Thymus (tissue), 11 donors: ENCODE measurements around the gene CBFA2T2. TPM values are rescaled to one million over a fixed set of nuclear protein-coding genes. Genes with fewer than 3 reads are reported as not detected.

Source experiments
- DNase-seq, 9 donors: peaks; one replicate each; pipeline ENCODE4 v3.0.0-alpha.2; 2013; ENCODE audit warnings: low spot score in 9 of 9, low read depth in 6 of 9, missing footprints in 1 of 9
- H3K27ac ChIP-seq, 2 donors: one replicate each; pipeline ENCODE4 v1.5.1; 2013; ENCODE audit warnings: control low read depth in 1 of 2, low read depth in 1 of 2, low read length in 1 of 2, mild to moderate bottlenecking in 1 of 2, moderate library complexity in 1 of 2
- H3K27me3 ChIP-seq, 2 donors: one replicate each; pipeline ENCODE4 v1.5.1; 2013; ENCODE audit warnings: low read length in 1 of 2; ENCODE audit not compliant: control insufficient read depth in 2 of 2, insufficient read depth in 1 of 2
- H3K36me3 ChIP-seq, 2 donors: one replicate each; pipeline ENCODE4 v1.5.1; 2013; ENCODE audit warnings: low read length in 1 of 2, mild to moderate bottlenecking in 1 of 2, moderate library complexity in 1 of 2; ENCODE audit not compliant: control insufficient read depth in 2 of 2, insufficient read depth in 2 of 2
- H3K4me1 ChIP-seq, 2 donors: one replicate each; pipeline ENCODE4 v1.5.1; 2013; ENCODE audit warnings: low read length in 2 of 2; ENCODE audit not compliant: control insufficient read depth in 2 of 2, insufficient read depth in 2 of 2
- H3K4me3 ChIP-seq, 2 donors: one replicate each; pipeline ENCODE4 v1.5.1; 2013; ENCODE audit warnings: low read length in 2 of 2, control low read depth in 1 of 2, mild to moderate bottlenecking in 1 of 2
- H3K9me3 ChIP-seq, 2 donors: one replicate each; pipeline ENCODE4 v1.5.1; 2013; ENCODE audit warnings: low read length in 1 of 2, mild to moderate bottlenecking in 1 of 2; ENCODE audit not compliant: control insufficient read depth in 2 of 2, insufficient read depth in 1 of 2
- WGBS: extraction: QIAGEN DNeasy Blood & Tissue Kit; methylation state at CpG from one replicate; pipeline ENCODE4 v1.1.7; 2013; 5-methylcytosine and 5-hydroxymethylcytosine counted together
- polyA plus RNA-seq: library from polyadenylated mRNA; stranded (reverse); fragments of 200-250 nt; gene quantifications from one replicate; pipeline ENCODE4 v1.2.3, GENCODE V29; 2013
- total RNA-seq: library from RNA; stranded (reverse); fragments of 120-200 nt; gene quantifications from one replicate; pipeline ENCODE4 v1.2.4, GENCODE V29; 2013
- donor health status: healthy.

Gene CBFA2T2
- total and polyA plus RNA-seq, 2 donors, result 6.4 to 9.1 TPM

GRCh38 chr20:33465481-33466302 is 24.2 kb upstream of the CBFA2T2 start:
- DNase-seq, result no peak
- no peaks in the 10 kb centered on the region for H3K27me3 ChIP-seq
- WGBS, result 82% methylated on average over 9 of the region's 9 CpGs

GRCh38 chr20:33466303-33466646 is 23.6 kb upstream of the CBFA2T2 start:
- H3K4me3 ChIP-seq, result no peak overlapping the region
- DNase-seq, result no peak
- H3K4me1 ChIP-seq, result no peaks in the 10 kb centered on the region
- no peaks in the 10 kb centered on the region for H3K9me3 ChIP-seq
- no peaks in the 10 kb centered on the region for H3K27me3 ChIP-seq
- WGBS, result 73% methylated on average over 3 of the region's 3 CpGs
- H3K36me3 ChIP-seq, result no peaks in the 10 kb centered on the region
- no peak overlapping the region for H3K27ac ChIP-seq

More at GRCh38 chr20:33465481-33466302, 24.2 kb upstream of the CBFA2T2 start:
- Histone ChIP-seq H3K27ac (no peak overlapping the region), H3K36me3 (no peaks in the 10 kb centered on the region), H3K9me3 (no peaks in the 10 kb centered on the region), H3K4me3 (no peak overlapping the region), H3K4me1 (no peaks in the 10 kb centered on the region)

GRCh38 chr20:33470457-33470856 is 19.4 kb upstream of the CBFA2T2 start:
- Histone ChIP-seq H3K27ac (no peak overlapping the region), H3K36me3 (no peaks in the 10 kb centered on the region), H3K27me3 (peaks cover 0 to 6% of the 10 kb centered on the region in 2 donors), H3K9me3 (no peaks in the 10 kb centered on the region), H3K4me1 (no peaks in the 10 kb centered on the region), H3K4me3 (no peak overlapping the region)
- 95% methylated on average over 4 of the region's 4 CpGs for WGBS
- no peak for DNase-seq

GRCh38 chr20:33470866-33471265 is 19.0 kb upstream of the CBFA2T2 start:
- Histone ChIP-seq H3K4me1 (no peaks in the 10 kb centered on the region), H3K9me3 (no peaks in the 10 kb centered on the region), H3K27ac (no peak overlapping the region), H3K4me3 (no peak overlapping the region), H3K27me3 (peaks cover 0 to 7% of the 10 kb centered on the region in 2 donors), H3K36me3 (no peaks in the 10 kb centered on the region)
- 98% methylated on average over 3 of the region's 3 CpGs for WGBS
- no peak for DNase-seq

- H3K36me3 ChIP-seq, result no peaks in the 10 kb centered on the region
- WGBS, result 97% methylated on average over 7 of the region's 7 CpGs
- H3K27ac ChIP-seq, result no peak overlapping the region
- peaks cover 0 to 7% of the 10 kb centered on the region in 2 donors for H3K27me3 ChIP-seq
- no peaks in the 10 kb centered on the region for H3K9me3 ChIP-seq
- DNase-seq, result no peak
- H3K4me1 ChIP-seq, result peaks cover 0 to 3% of the 10 kb centered on the region in 2 donors
- no peak overlapping the region for H3K4me3 ChIP-seq
Measured at GRCh38 chr20:33472868-33473435, 16.9 kb upstream of the CBFA2T2 start.

- no peak overlapping the region for H3K27ac ChIP-seq
- H3K36me3 ChIP-seq, result no peaks in the 10 kb centered on the region
- no peak overlapping the region for H3K4me3 ChIP-seq
- H3K9me3 ChIP-seq, result no peaks in the 10 kb centered on the region
- 95% methylated on average over 7 of the region's 7 CpGs for WGBS
- peaks cover 0 to 3% of the 10 kb centered on the region in 2 donors for H3K4me1 ChIP-seq
- no peak for DNase-seq
- peaks cover 0 to 7% of the 10 kb centered on the region in 2 donors for H3K27me3 ChIP-seq
Measured at GRCh38 chr20:33474097-33474873, 15.6 kb upstream of the CBFA2T2 start.

GRCh38 chr20:33474963-33475362 is 14.9 kb upstream of the CBFA2T2 start:
- no peak for DNase-seq
- Histone ChIP-seq H3K4me3 (no peak overlapping the region), H3K27me3 (peaks cover 0 to 7% of the 10 kb centered on the region in 2 donors), H3K9me3 (no peaks in the 10 kb centered on the region), H3K4me1 (peaks cover 0 to 3% of the 10 kb centered on the region in 2 donors), H3K27ac (no peak overlapping the region), H3K36me3 (no peaks in the 10 kb centered on the region)
- WGBS, result 96% methylated on average over 11 of the region's 11 CpGs

GRCh38 chr20:33475381-33476152 is 14.3 kb upstream of the CBFA2T2 start:
- DNase-seq, result no peak
- Histone ChIP-seq H3K27ac (no peak overlapping the region), H3K4me3 (no peak overlapping the region), H3K9me3 (no peaks in the 10 kb centered on the region), H3K27me3 (peaks cover 0 to 7% of the 10 kb centered on the region in 2 donors), H3K36me3 (no peaks in the 10 kb centered on the region), H3K4me1 (peaks cover 0 to 3% of the 10 kb centered on the region in 2 donors)
- WGBS, result 85% methylated on average over 14 of the region's 14 CpGs
